Esophagus muscularis mucosa (tissue), 4 donors: Measurements from ENCODE around the gene TMEM9B. TPM values are rescaled to one million over a fixed set of nuclear protein-coding genes. Genes with fewer than 3 reads are reported as not detected.

Source experiments
- DNase-seq: peaks from one replicate; pipeline ENCODE4 v3.0.0-alpha.2; 2017; ENCODE audit errors: extremely low spot score
- H3K27ac ChIP-seq, 4 donors: fragments of 200-600 bp; sonication (generic); replicated peaks in 1 of 4; 1 replicate in 3 of 4; 2 replicates in 1 of 4; pipeline ENCODE4 v1.5.1; 2016 to 2019; ENCODE audit warnings: mild to moderate bottlenecking in 1 of 4
- H3K27me3 ChIP-seq, 4 donors: fragments of 200-600 bp; sonication (generic); one replicate each; pipeline versions ENCODE4 v1.5.1 to v1.6.0; 2016 to 2019
- H3K36me3 ChIP-seq, 4 donors: fragments of 200-600 bp; sonication (generic); one replicate each; pipeline ENCODE4 v1.5.1; 2016 to 2019
- H3K4me1 ChIP-seq, 4 donors: fragments of 200-600 bp; sonication (generic); one replicate each; pipeline ENCODE4 v1.5.1; 2016 to 2019
- H3K4me3 ChIP-seq, 4 donors: fragments of 200-600 bp; sonication (generic); 1 replicate in 2 of 4; 2 replicates in 2 of 4; pipeline ENCODE4 v1.5.1; 2016 to 2019; ENCODE audit warnings: mild to moderate bottlenecking in 4 of 4, moderate library complexity in 1 of 4
- H3K9me3 ChIP-seq, 4 donors: fragments of 200-600 bp; sonication (generic); 1 replicate in 3 of 4; 2 replicates in 1 of 4; pipeline ENCODE4 v1.5.1; 2016 to 2019
- EP300 ChIP-seq: sonication (generic); formaldehyde crosslinking; IDR thresholded peaks from one replicate; pipeline ENCODE4 v1.6.1; 2017; ENCODE audit warnings: antibody characterized with exemption
- POLR2A ChIP-seq: fragments of 450-650 bp; IDR thresholded peaks from one replicate; pipeline ENCODE4 v1.6.1; 2017; ENCODE audit warnings: antibody characterized with exemption, moderate library complexity, mild to moderate bottlenecking, low read depth
- POLR2AphosphoS5 ChIP-seq, 2 donors: sonication (generic); formaldehyde crosslinking; IDR thresholded peaks; one replicate each; pipeline ENCODE4 v1.6.1; 2017; ENCODE audit warnings: antibody characterized with exemption in 2 of 2
- intact Hi-C: fragments of 100-400 bp; cut with DNase I; formaldehyde crosslinking; loops from one replicate; pipeline ENCODE4 v1.15.1; 2023
- small RNA-seq, 3 donors: library from RNA; depleted of rRNA; stranded (forward); fragments of <200 nt; gene quantifications; one replicate each; pipeline ENCODE3, GENCODE V24; 2016
- total RNA-seq, 4 donors: library from RNA; depleted of rRNA; stranded (reverse); fragments of >200 nt; gene quantifications; one replicate each; pipeline versions ENCODE4 v1.1.0 to v1.2.1, GENCODE V29; 2016
- TF ChIP-seq, protein P1 (sequence below), 3 experiments: fragments of 200-600 bp in 2 of 3; fragments of 450-650 bp in 1 of 3; sonication (generic) in 2 of 3; IDR thresholded peaks; one replicate each; pipeline ENCODE4 v1.5.1; 2017 to 2019; ENCODE audit warnings: antibody characterized with exemption in 3 of 3, mild to moderate bottlenecking in 2 of 3, moderate library complexity in 1 of 3

The TMEM9B gene
- total RNA-seq, 4 donors from 2014 or later: 13.3 to 24.4 (median 20.5) TPM

DNA sequence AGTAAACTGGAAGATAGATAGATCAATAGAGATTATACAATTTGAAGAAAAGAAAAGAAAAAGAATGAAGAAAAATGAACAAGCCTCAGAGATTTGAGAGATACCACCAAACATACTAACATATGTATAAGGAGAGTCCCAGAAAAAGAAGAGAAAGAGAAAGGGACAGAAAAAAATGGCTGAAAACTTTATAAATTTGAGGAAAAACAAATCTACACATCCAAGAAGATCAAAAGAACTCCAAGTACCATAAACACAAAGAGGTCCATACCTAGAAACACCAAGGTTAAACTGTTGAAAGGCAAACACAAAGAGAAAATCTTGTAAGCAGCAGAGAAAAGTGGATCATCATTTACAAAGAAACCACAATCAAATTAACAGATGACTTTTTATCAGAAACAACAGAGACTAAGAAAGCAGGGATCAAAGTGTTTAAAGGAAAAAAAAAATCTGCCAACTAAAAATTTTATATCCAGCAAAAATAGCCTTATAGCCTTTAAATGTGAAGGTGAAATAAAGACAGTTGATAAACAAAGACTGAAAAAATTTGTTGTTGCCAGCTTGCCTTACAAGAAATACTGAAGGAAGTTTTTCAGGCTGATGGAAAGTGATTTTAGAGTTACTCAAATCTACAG, 65.0 kb downstream of the TMEM9B start:
- intact Hi-C loops: no loop called here
- Histone ChIP-seq H3K9me3 (peaks cover 0 to 24% (median 11%) of the 10 kb centered on the region in 4 donors), H3K27me3 (no peaks in the 10 kb centered on the region), H3K4me1 (no peaks in the 10 kb centered on the region), H3K4me3 (no peak overlapping the region), H3K27ac (no peak overlapping the region), H3K36me3 (no peaks in the 10 kb centered on the region)
- TF ChIP-seq POLR2A (no peak), EP300 (no peak), POLR2AphosphoS5 (IDR thresholded peaks at IDR 0.05) (no peak)
- TF ChIP-seq, protein P1, sequence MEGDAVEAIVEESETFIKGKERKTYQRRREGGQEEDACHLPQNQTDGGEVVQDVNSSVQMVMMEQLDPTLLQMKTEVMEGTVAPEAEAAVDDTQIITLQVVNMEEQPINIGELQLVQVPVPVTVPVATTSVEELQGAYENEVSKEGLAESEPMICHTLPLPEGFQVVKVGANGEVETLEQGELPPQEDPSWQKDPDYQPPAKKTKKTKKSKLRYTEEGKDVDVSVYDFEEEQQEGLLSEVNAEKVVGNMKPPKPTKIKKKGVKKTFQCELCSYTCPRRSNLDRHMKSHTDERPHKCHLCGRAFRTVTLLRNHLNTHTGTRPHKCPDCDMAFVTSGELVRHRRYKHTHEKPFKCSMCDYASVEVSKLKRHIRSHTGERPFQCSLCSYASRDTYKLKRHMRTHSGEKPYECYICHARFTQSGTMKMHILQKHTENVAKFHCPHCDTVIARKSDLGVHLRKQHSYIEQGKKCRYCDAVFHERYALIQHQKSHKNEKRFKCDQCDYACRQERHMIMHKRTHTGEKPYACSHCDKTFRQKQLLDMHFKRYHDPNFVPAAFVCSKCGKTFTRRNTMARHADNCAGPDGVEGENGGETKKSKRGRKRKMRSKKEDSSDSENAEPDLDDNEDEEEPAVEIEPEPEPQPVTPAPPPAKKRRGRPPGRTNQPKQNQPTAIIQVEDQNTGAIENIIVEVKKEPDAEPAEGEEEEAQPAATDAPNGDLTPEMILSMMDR (IDR thresholded peaks at IDR 0.05): no peak
- no peak for DNase-seq

Small RNAs within 50 kb of the gene (small RNA-seq; reads per million reads assigned to genes)
- gene RF00019: 0 reads per million in 3 donors

Other genes starting within 250 kb of the TMEM9B start
- 10 to 100 TPM; 30.5 to 56.4 (median 41.7) TPM for gene AKIP1, start 53.3 kb downstream of the TMEM9B start, total RNA-seq
- not detected for gene C11orf16, start 31.5 kb downstream of the TMEM9B start, total RNA-seq
- not detected for gene ASCL3, start 21.4 kb downstream of the TMEM9B start, total RNA-seq
- gene NRIP3, start 39.6 kb upstream of the TMEM9B start, total RNA-seq: 1 to 10 TPM; 2.1 to 4.0 (median 3.5) TPM
- gene SCUBE2, start 127.2 kb upstream of the TMEM9B start, total RNA-seq: 10 to 100 TPM in 1 of 4 donors, 1 to 10 TPM in 3; 1.7 to 11.5 (median 8.2) TPM